ENCODE measurements around the gene CALY.

DNA sequence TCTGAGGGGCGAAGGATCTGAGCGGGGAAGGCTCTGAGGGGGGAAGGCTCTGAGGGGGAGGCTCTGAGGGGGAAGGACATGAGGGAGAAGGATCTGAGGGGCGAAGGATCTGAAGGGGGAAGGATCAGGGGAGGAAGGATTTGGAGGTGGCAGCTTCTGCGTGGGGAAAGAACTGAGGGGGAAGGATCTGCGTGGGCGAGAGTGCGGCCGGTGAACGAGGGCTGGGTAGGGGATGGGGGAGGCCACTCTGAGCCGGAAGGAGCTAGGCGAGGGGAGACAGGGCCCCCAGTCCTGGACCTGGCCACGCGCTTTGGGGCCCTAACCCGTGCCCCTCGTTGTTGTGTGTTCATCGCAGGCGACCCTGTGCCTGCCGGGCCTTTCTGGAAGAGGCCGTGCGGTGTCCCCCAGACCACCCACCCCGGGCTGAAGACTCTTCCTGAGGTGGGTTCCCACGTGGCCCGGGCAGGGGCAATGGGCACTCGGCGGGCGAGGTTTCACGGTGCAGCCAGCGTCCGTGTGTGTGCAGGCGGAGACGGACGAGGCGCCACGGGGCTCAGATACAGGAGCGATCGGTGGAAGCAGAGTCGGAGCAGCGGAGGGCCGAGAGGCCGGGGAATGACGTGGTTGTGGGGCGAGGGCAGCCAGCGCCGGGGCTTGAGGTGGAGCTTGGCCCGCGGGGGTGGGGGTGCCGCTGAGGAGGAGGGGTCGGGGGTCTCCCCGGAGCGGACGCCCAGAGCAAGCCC lies 2.0 kb downstream of the CALY start:
- TF ChIP-seq CTCF (IDR thresholded peaks at IDR 0.05; ENCODE audit: insufficient read depth, low read length) (no peak), POLR2AphosphoS5 (IDR thresholded peaks at IDR 0.05; ENCODE audit: low read depth) (no peak)
